GM21360 (cell line): ENCODE measurements around the gene PHACTR2.
"Not testable (repeated sequence)": the region's sequence is repeated elsewhere in the genome, so short reads cannot be mapped to it uniquely, and the experiment has no call there.

Experiments
- ATAC-seq: cut with Tn5 transposase; IDR thresholded peaks from one replicate; pipeline ENCODE4 v1.9.1; 2021; ENCODE audit warnings: mild to moderate bottlenecking, moderate library complexity; ENCODE audit not compliant: unreplicated experiment

PHACTR2 gene

DNA sequence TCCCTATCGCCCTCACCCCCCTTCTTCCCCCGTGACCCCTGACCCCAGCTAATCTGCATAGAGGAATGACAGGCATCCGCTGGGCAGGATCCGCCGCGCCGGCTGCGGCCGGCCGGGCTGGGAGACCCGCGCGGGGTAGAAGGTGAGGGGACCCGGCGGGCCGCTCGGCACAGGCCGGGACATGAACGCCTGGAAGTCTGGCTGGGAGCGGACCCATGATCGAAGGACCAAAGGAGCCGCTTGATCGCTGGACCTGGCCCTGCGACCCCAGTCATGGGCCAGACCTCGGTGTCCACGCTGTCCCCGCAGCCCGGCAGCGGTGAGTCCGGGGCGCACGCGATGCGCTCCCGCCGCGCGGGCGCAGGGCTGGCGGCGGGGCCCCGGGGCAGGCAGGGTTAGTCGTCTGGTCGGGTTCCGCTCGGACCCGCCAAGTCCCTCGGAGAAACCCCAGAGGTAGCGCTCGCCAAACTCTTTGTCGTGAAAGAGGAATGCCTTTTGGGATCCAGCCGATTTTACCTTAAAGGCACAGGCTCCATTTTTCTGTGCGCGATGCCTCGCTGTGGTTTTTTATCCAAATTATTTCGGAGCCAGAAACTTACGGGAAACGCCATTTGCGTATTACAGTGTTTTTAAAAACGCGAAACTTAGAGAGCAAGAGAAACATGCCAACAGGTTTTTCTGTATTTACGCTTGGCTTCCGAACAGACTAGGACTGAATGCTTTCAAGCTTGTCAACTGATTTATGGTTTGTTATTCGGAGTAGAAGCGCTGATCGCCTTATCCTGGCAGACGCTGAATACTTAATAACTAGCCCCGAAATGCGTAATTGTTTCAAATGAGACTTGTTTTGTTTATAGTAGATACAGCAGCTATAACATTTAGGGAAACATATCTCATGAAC lies at the start of gene PHACTR2:
PHACTR2 (plus strand) TSS at position 75 of the 901 bp plus-strand sequence; CDS start at position 274, 199 bp downstream.
- no peak for ATAC-seq

DNA sequence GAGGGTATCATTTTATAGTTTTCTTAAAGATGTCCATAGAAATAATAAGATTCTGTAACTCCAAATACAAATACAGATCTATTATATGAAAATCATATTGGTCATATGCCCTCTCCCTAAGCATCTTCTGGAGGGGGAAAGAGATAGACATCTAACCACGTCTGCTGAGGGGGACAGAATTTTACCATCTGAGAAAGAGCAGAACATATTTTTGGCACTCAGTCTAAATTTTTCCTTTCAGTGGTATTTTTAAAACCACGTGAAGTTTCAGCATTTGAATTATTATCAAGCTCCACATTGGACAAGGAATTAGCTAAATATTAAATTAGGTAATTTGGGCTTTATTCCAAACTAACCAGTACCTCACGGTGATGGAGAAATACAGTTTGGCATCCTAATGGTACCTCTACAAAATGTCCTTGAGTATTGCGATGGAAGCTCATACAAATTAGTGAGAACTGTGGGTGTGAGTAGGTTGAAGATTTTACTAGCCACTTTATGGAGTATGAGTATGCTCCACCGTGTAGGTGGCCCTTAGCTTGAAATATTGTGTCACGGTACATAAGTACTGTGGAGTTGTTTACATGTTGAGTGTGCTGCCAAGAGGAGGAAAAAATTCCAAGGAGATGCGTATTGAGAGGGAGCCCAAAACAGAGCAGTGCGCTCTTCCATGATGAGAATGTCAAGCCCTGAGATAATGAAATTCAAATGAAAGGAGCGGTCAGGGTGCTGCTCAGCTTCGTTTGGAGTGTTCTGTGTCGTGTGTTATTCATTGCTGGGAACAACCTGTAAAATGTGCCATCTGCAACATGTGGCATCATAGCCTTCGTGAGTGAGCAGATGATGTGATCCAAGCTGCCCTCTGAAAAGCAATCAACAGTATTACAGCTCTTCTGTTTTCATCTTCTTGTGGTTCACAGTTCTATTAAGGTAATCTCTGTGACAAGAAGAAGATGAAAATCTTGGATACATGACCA lies 48.4 kb upstream of the PHACTR2 start:
- no peak for ATAC-seq

DNA sequence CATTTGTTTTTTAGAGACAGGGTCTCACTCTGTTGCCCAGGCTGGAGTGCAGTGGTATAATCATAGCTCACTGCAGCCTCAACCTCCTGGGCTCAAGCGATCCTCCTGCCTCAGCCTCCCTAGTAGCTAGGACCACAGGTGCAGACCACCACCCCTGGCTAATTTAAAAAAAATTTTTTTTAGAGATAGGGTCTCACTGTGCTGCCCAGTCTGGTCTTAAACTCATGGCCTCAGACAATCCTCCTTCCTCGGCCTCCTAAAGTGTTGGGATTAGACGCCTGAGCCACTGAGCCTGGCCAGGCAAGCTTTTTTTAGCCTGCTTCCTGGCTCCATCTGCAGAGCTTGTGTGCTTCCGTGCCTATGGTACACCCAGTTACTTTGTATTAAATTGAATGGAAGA lies 46.6 kb upstream of the PHACTR2 start:
- ATAC-seq, result not testable (repeated sequence)

DNA sequence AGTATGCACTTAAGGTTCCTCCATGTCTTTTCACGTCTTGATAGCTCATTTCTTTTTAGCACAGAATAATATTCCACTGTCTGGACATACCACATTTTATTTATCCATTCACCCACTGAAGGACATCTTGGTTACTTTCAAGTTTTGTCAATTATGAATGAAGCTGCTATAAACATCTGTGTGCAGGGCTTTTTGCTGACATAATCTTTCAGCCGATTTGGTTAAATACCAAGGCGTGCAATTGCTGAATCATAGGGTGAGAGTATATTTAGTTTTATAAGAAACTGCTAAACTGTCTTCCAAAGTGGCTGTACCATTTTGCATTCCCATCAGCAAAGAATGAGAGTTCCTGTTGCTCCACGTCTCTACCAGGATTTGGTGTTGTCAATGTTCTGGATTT lies 44.9 kb upstream of the PHACTR2 start:
- no peak for ATAC-seq

DNA sequence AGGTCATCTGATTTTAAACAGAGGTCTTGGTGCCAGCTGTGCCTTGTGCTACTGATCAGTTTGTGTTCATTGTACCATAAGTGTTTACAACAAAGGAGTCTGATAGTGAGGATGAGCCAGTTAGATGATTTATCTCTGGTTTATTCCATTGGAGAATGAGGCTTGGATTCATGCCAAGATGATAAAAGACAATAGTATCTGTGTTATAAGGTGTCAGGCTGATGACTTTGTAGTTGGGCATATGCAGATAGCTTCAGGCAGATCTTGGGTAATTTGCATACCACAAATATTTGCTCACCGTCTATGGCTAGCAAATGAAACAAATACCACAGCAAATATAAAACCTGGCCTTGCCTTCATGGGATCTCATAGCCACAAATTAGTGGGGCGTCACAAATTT lies 43.3 kb upstream of the PHACTR2 start:
- no peak for ATAC-seq

DNA sequence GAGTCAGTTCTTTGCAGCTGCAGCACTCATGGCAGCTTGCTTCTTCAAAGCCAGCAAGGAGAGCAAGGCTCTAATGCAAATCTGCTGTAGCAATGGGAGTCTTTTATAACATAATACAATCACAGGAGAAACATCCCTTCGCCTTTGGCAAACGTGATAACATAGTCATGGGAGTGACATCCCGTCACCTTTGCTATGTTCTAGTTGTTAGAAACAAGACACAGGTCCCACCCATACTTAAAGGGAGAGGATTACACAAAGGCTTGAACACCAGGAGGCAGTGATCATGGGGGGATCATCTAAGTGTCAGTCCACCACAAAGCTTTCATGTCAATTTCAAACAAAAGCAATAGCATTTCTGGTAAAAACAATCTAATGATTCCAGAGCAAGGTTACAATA lies 40.1 kb upstream of the PHACTR2 start:
- ATAC-seq, result no peak

DNA sequence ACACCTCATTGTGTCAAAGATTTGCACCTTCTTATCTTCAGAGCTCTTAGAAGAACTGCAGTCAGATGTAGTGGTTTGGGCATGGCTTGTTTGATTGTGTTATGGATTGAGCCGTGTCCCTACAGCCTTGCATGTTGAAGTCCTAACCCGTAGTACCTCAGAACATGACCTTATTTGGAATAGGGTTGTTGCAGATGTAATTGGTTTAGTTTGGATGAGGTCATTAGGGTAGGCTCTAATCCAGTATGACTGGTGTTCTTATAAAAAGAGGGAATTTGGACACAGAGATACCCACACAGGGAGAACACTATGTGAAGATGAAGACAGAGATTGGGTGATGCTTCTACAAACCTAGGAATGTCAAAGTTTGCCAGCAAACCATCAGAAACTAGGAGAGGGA lies 35.4 kb upstream of the PHACTR2 start:
- ATAC-seq, result no peak

DNA sequence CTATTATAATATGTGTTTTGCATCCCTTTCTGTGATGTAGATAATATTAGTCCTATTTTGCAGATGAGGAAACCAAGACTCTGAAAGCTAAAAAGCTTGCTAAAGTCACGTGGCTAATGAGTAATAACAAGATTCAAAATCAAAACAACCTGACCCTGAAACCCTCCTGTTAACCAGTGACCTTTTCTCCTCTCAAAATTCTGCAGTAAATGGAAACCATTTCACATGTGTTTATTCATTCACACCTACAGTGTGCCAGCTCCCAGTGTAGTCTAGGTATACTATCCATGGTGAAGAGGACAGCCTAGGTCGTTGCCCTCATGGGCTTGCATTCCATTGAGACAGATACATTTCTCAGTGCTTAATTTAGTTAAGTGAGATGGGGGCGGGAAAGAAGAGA lies 30.6 kb upstream of the PHACTR2 start:
- no peak for ATAC-seq

DNA sequence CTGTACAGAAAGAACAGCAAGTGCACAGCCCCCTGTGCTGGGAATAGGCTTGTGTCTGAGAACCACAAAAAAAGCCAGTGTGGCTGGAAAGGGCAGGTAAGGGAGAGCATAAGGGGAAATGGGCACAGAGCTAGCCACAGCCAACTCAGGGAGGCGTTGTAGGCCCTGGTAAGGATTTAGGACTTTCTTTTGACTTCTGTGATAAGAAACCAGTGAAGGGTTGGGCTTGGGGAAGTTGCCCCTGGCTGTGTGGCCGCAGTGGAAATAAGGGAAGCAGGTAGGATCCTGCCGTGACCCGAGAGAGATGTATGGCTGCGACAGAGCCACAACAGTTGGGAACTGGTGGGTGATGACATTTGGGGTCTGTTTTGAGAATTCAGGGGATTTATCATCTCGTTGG lies 30.0 kb upstream of the PHACTR2 start:
- no peak for ATAC-seq

DNA sequence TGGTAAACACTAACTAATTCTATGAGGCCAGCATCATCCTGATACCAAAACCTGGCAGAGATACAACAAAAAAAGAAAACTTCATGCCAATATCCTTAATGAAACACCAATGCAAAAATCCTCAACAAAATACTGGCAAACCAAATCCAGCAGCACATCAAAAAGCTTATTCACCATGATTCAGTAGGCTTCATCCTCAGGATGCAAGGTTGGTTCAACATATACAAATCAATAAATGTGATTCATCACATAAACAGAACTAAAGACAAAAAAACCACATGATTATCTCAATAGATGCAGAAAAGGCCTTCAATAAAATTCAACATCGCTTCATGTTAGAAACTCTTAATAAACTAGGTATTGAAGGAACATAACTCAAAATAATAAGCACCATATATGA lies 28.4 kb upstream of the PHACTR2 start:
- not testable (repeated sequence) for ATAC-seq

DNA sequence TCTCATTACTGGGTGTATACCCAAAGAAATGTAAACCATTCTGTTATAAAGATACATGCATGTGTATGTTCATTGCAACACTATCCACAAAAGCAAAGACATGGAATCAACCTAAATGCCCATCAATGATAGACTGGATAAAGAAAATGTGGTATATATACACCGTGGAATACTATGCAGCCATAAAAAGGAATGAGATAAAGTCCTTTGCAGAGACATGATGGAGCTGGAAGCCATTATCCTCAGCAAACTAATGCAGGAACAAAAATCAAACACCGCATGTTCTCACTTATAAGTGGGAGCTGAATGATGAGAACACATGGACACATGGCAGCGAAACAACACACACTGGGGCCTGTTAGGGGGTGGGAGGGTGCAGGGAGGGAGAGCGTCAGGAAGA lies 26.4 kb upstream of the PHACTR2 start:
- ATAC-seq, result not testable (repeated sequence)

DNA sequence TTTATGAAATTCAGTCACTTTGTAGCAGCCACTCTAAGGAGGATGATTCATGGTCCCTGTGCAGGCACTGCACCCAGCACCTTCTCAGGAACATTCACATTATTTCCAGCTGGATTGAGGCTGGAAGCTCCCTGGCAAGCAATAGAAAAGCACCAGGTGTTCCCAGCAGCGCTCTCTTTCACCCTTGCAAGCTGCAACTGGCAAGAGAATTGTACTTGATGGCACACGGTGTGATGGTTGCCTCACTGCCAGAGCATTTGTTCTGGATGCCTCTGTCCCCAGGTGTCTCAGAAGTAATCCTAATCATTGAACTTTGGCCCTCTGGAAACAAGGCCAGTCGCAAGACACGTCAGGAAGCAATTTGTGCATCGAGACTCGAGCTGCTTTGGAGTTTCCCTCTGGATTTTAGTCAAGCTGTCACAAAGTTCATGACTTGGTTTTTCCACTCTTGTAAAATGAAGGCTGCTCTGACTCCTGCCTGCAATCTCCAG lies 24.9 kb upstream of the PHACTR2 start:
- no peak for ATAC-seq

DNA sequence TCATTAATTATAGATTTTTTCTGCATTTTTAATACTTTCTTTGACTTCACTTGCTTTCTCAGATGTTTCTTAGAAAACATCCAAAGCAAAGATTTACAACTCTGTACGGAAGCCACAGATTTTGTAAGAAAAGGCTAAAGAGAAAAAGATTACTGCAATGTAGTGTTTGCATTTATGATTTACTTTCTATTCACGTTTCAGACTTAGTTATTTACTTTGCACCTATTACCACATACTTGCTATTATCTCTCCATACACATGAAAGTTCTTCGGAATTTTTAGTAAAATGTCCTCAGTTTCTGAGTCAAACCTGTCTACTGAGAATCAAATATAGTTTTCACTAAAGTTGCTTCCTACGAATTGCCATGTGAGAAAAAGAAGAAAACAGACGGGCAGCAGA lies 22.2 kb upstream of the PHACTR2 start:
- no peak for ATAC-seq

DNA sequence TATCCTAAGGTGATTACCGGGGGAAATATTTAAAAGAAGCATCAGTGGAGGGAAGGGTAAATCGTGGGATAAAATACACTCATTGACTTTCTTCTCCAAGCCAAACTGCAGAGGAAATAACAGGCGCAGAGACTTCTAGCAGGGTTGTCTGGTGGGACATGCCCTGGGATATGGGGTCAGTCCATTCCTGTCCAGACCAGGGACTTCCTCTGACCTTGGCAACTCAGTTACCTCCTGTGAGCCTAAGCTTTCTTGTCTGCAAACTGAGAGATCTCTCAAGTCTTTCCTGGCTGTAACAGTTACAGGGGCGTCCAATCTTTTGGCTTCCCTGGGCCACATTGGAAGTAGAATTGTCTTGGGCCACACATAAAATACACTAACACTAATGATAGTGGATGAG lies 21.7 kb upstream of the PHACTR2 start:
- no peak for ATAC-seq

DNA sequence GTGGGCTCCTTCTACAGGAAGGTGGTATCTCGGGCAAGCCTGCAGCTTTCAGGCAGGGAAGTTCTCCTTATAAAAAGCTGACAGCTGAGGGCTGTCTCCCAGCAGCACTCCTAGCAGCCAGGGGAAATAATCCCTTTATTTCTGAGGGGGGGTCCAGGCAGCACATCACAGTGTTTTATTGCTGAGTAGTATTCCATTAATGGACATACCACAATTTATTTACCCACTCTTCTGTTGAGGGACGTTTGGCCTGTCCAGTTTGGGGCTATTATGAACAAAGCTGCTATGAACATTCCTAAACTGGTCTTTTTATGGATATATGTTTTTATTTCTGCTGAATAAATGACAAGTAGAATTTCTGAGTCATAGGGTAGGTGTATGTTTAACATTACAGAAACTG lies 20.0 kb upstream of the PHACTR2 start:
- no peak for ATAC-seq

DNA sequence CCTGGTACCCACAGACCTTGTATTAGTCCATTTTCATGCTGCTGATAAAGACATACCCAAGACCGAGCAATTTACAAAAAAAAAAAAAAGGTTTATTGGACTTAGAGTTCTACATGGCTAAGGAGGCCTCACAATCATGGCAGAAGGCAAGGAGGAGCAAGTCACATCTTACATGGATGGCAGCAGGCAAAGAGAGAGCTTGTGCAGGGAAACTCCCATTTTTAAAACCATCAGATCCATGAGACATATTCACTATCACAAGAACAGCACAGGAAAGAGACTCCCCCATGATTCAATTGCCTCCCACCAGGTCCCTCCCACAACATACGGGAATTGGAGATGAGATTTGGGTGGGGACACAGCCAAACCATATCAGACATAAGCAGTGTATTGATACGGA lies 17.6 kb upstream of the PHACTR2 start:
- ATAC-seq, result not testable (repeated sequence)

DNA sequence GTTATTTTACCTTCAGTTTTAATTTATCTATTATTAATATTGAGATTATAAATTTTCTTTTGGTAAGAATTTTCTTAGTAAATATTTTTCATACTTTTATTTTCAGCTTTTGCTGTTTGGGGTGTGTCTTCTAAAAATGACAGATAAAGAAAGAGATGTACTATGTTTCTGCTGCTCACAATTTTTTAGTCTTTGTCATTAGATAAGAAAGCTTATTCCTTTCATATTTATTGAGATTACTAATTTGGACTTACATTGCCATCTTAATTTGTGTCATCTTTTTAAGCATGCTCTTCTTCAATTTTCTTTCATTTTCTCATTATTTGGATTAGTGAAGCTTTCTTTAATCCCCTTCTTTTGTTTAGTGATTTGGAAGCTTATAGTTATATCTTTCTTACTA lies 13.6 kb upstream of the PHACTR2 start:
- ATAC-seq, result no peak

DNA sequence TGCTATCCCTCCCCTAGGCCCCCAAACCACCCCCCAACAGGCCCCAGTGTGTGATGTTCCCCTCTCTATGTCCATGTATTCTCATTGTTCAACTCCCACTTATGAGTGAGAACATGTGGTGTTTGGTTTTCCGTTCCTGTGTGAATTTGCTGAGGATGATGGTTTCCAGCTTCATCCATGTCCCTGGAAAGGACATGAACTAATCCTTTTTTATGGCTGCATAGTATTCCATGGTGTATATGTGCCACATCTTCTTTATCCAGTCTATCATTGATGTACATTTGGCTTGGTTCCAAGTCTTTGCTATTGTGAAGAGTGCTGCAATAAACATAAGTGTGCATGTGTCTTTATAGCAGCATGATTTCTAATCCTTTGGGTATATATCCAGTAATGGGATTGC lies 11.8 kb upstream of the PHACTR2 start:
- ATAC-seq, result not testable (repeated sequence)

DNA sequence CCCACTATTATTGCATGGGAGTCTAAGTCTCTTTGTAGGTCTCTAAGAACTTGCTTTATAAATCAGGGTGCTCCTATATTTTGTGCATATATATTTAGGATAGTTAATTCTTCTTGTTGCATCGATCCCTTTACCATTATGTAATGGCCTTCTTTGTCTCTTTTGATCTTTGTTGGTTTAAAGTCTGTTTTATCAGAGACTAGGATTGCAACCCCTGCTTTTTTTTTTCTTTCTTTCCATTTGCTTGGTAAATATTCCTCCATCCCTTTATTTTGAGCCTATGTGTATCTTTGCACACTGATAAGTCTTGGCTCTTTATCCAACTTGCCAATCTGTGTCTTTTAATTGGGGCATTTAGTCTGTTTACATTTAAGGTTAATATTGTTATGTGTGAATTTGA lies 8.3 kb upstream of the PHACTR2 start:
- ATAC-seq, result not testable (repeated sequence)

DNA sequence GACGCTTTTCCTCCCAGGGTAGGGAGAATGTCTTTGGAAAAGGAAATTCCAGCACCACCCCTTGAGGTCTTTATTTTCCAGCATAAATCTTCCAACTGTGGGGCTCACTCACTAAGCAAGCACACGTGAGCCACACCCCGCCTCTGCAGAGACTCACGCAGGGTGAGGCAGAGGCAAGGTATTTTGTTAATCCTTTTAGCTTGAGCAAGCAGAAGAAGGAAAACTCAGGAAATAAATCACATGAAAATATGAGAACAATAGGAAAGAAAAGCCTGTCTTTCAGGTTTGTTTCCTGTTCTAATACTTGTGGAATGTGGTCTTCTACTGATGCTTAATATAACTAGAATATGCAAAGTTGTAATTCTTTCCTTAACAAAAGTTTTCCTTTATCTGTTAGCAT lies 4.1 kb upstream of the PHACTR2 start:
- no peak for ATAC-seq
